ENCODE results near the gene GGA1.
A peak's percentile ranks its signal among the peaks of the same experiment; 100 is the strongest.

Gene GGA1

DNA sequence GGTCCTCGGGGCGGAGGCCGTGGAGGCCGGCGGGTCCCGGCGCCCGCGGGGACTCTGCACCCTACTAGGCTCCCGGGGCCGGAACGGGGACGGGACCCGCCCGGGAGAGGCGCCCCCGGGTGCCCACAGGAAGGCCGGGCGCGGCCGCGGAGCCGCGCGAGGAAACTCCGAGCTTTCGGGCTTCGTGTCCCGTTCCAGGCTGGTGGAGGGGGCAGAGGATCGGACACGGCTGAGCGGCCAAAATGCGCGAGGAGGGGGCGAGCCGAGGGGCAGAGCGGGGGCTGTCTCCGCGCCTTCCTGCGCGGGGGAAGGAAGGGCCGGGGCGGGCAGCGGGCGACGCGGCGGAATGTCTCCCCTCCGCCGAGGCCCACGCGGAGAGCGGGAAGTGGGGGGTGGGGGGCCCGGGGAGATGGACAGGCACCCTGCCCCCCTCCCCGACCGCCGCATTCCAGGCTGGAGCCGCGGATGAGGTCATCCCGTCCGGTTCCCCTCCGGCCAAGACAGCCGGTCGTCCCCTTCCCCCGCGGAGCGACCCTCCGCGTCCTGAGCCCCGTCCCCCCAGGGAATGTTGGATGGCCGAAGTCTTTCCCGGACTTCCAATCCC lies 47.9 kb upstream of the GGA1 start:
- H3K4me1 ChIP-seq (ENCODE audit: low read length) = peaks cover 9% of the 10 kb centered on the region

DNA sequence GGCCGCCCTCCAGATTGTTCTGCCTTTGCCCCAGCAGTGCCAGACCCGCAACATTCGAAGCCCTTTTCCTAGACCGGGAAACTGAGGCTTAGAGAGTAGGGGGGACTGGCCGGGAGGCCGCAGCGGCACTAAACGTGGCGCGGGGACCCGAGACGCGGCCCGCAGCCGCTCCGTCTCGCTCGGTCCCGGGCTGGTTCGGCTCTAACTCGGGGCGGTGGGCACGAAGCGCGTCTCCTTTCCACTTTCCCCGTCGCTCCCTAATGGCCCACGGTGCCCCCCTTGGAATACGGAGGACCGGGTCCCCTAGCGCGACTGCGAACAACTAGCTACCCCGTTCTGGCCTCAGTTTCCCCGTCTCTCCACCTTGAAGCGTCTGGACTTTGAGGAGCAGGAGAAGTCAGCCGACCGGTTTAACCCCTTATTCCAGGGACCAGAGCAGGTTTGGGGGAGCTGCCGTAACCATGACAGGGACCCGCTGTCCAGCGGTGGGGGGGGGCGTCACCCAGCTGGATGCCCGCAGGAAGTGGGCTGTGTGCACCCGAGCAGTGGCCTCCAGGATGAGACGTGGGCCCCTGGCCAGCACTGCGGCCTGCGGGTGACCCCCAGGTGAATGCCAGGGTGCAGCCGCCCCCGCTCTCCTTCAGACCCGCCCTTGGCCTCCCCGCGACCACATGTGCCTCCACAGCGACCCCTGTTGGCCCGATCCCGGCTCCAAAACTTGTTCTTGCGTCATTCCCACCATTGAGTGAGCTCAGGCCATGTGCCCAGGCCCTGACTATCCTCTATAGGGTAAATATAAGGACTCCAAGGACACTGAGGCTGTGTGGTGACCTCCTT lies 47.2 kb upstream of the GGA1 start:
- Histone ChIP-seq H2AFZ (ENCODE audit: low read length) (peak overlapping the region; percentile 53; the same call in 1 of the 2 replicates), H3K9ac (ENCODE audit: low read length) (no peak overlapping the region), H3K27me3 (replicated peaks; ENCODE audit: insufficient read depth, low read length) (peaks cover 53% of the 10 kb centered on the region), H3K79me2 (ENCODE audit: low read length) (no peaks in the 10 kb centered on the region), H3K4me1 (ENCODE audit: low read length) (peaks cover 12% of the 10 kb centered on the region), H3F3A (ENCODE audit: insufficient read depth, low read length) (no peaks in the 10 kb centered on the region), H3K4me2 (ENCODE audit: low read depth, low read length) (peak overlapping the region; percentile 33; the same call in 1 of the 2 replicates), H3K9me2 (replicated peaks; ENCODE audit: insufficient read depth, low read length) (no peaks in the 10 kb centered on the region), H3K36me3 (replicated peaks; ENCODE audit: insufficient read depth, low read length) (no peaks in the 10 kb centered on the region), H4K20me1 (ENCODE audit: insufficient read depth, low read length) (no peaks in the 10 kb centered on the region), H3K4me3 (ENCODE audit: low read length) (no peak overlapping the region), H3K27ac (ENCODE audit: low read length) (no peak overlapping the region), H3K9me3 (replicated peaks; ENCODE audit: insufficient read depth, low read length) (no peaks in the 10 kb centered on the region)
- peak; percentile 46 for DNase-seq
- TF ChIP-seq, protein P1, sequence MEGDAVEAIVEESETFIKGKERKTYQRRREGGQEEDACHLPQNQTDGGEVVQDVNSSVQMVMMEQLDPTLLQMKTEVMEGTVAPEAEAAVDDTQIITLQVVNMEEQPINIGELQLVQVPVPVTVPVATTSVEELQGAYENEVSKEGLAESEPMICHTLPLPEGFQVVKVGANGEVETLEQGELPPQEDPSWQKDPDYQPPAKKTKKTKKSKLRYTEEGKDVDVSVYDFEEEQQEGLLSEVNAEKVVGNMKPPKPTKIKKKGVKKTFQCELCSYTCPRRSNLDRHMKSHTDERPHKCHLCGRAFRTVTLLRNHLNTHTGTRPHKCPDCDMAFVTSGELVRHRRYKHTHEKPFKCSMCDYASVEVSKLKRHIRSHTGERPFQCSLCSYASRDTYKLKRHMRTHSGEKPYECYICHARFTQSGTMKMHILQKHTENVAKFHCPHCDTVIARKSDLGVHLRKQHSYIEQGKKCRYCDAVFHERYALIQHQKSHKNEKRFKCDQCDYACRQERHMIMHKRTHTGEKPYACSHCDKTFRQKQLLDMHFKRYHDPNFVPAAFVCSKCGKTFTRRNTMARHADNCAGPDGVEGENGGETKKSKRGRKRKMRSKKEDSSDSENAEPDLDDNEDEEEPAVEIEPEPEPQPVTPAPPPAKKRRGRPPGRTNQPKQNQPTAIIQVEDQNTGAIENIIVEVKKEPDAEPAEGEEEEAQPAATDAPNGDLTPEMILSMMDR (IDR thresholded peaks at IDR 0.05; ENCODE audit: low read length) = peak; percentile 74
- no peak for TF ChIP-seq EZH2 (optimal IDR thresholded peaks at IDR 0.05; ENCODE audit: low read depth, low read length)
- no peak for TF ChIP-seq EZH2phosphoT487 (IDR thresholded peaks at IDR 0.05; ENCODE audit: low read length)

More for the DNA sequence above, 47.9 kb upstream of the GGA1 start:
- no peak for DNase-seq
- no peak overlapping the region for H3K9ac ChIP-seq (ENCODE audit: low read length)
- no peaks in the 10 kb centered on the region for H4K20me1 ChIP-seq (ENCODE audit: insufficient read depth, low read length)
- H3F3A ChIP-seq (ENCODE audit: insufficient read depth, low read length) = no peaks in the 10 kb centered on the region
- no peaks in the 10 kb centered on the region for H3K9me2 ChIP-seq (replicated peaks; ENCODE audit: insufficient read depth, low read length)
- H3K9me3 ChIP-seq (replicated peaks; ENCODE audit: insufficient read depth, low read length) = no peaks in the 10 kb centered on the region
- no peak overlapping the region for H2AFZ ChIP-seq (ENCODE audit: low read length)
- H3K36me3 ChIP-seq (replicated peaks; ENCODE audit: insufficient read depth, low read length) = no peaks in the 10 kb centered on the region
- H3K4me3 ChIP-seq (ENCODE audit: low read length) = no peak overlapping the region
- H3K79me2 ChIP-seq (ENCODE audit: low read length) = no peaks in the 10 kb centered on the region
- no peak overlapping the region for H3K27ac ChIP-seq (ENCODE audit: low read length)
- no peak overlapping the region for H3K4me2 ChIP-seq (ENCODE audit: low read depth, low read length)
- TF ChIP-seq EZH2phosphoT487 (IDR thresholded peaks at IDR 0.05; ENCODE audit: low read length) (no peak), EZH2 (optimal IDR thresholded peaks at IDR 0.05; ENCODE audit: low read depth, low read length) (no peak)
- TF ChIP-seq, protein P1 (IDR thresholded peaks at IDR 0.05; ENCODE audit: low read length) = no peak
- peaks cover 59% of the 10 kb centered on the region for H3K27me3 ChIP-seq (replicated peaks; ENCODE audit: insufficient read depth, low read length)

DNA sequence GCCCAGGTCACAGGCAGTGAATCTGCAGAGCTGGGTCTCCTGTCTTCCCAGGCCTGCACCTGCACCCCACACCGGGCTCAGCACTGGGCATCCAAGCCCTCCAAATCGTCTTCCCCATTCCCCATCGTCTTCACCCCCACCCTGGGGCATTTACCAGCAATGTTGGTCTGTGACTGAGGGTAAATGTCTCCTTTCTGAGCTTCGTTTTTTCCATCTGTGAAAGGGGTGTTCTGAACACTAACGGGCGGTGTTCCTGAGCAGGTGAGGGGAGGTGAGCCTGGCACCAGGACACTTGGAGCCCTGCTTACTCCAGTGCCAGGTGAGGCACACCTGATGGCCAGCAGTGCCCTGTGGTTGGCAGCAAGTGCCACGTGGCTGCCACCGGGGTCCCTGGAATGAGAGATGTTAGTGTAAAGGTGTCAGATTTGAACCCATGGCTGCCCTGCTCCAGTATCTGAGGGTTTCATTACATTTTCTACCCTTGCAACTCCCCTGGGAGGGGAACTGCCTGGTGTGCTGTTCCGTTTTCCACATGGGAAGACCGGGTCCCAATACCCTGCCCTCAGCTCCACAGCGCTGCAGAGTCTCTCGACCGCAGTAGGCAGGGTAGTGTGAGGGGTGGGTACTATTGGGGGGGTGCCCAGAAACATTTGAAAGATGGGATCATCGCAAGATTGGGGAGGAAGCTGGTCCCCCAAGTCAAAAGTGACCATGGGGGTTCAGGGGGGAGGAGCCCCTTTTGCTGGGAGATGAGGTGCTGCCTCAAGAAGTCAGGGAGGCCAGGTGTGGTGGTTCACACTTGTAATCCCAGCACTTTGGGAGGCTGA lies 46.4 kb upstream of the GGA1 start:
- no peaks in the 10 kb centered on the region for H3K9me3 ChIP-seq (replicated peaks; ENCODE audit: insufficient read depth, low read length)
- no peak overlapping the region for H3K4me3 ChIP-seq (ENCODE audit: low read length)
- no peak for DNase-seq
- H3K79me2 ChIP-seq (ENCODE audit: low read length) = no peaks in the 10 kb centered on the region
- TF ChIP-seq EZH2phosphoT487 (IDR thresholded peaks at IDR 0.05; ENCODE audit: low read length) = no peak
- no peak for TF ChIP-seq EZH2 (optimal IDR thresholded peaks at IDR 0.05; ENCODE audit: low read depth, low read length)
- TF ChIP-seq, protein P1 (IDR thresholded peaks at IDR 0.05; ENCODE audit: low read length) = no peak
- peaks cover 19% of the 10 kb centered on the region for H3K4me1 ChIP-seq (ENCODE audit: low read length)
- no peaks in the 10 kb centered on the region for H3K36me3 ChIP-seq (replicated peaks; ENCODE audit: insufficient read depth, low read length)
- no peaks in the 10 kb centered on the region for H4K20me1 ChIP-seq (ENCODE audit: insufficient read depth, low read length)
- H2AFZ ChIP-seq (ENCODE audit: low read length) = peak overlapping the region; percentile 53; the same call in 1 of the 2 replicates
- no peaks in the 10 kb centered on the region for H3F3A ChIP-seq (ENCODE audit: insufficient read depth, low read length)
- no peak overlapping the region for H3K9ac ChIP-seq (ENCODE audit: low read length)
- peak overlapping the region; percentile 33; the same call in 1 of the 2 replicates for H3K4me2 ChIP-seq (ENCODE audit: low read depth, low read length)
- H3K27ac ChIP-seq (ENCODE audit: low read length) = no peak overlapping the region
- no peaks in the 10 kb centered on the region for H3K9me2 ChIP-seq (replicated peaks; ENCODE audit: insufficient read depth, low read length)
- H3K27me3 ChIP-seq (replicated peaks; ENCODE audit: insufficient read depth, low read length) = peaks cover 45% of the 10 kb centered on the region
